ENCODE measurements around the gene LRRC27.

GRCh38 chr10:132387764-132388210, 55.8 kb downstream of the LRRC27 start:
- TF ChIP-seq CTCF (IDR thresholded peaks at IDR 0.05; ENCODE audit: insufficient read depth, low read length, poor library complexity, severe bottlenecking) (no peak), EZH2phosphoT487 (conservative IDR thresholded peaks at IDR 0.05; ENCODE audit: low read length) (no peak)

Data from SU-DHL-6 (cell line).